SK-N-SH (cell line): Measurements from ENCODE around the gene SYT13. TPM values are rescaled to one million over a fixed set of nuclear protein-coding genes. Genes with fewer than 3 reads are reported as not detected.

Experiments
- CTCF ChIA-PET: fragments of 300-600, 350-600 bp; formaldehyde crosslinking; extraction: SDS; loops from one replicate; lab custom pipeline; 2021; lab: Yijun Ruan, JAX
- POLR2A ChIA-PET: fragments of 350-600 bp; sonication (Branson Sonifier 250); formaldehyde crosslinking; extraction: SDS; loops from one replicate; lab custom pipeline; 2020; ENCODE audit warnings: antibody characterized with exemption, inconsistent platforms; lab: Yijun Ruan, JAX
- DNase-seq: peaks from one replicate; pipeline ENCODE4 v3.0.0; 2012
- H2AFZ ChIP-seq: fragments of 200-600 bp; sonication (generic); 2 replicates; pipeline ENCODE4 v1.8.1; 2016; ENCODE audit warnings: antibody characterized with exemption, mild to moderate bottlenecking, low read depth
- H3F3A ChIP-seq: fragments of 200-600 bp; sonication (generic); replicated peaks from 2 replicates; pipeline ENCODE3; 2016; ENCODE audit warnings: antibody characterized with exemption, mild to moderate bottlenecking; ENCODE audit not compliant: insufficient read depth
- H3K27ac ChIP-seq, 2 experiments: fragments of 200-500 bp in 1 of 2; fragments of 200-600 bp in 1 of 2; sonication (Bioruptor generic) in 1 of 2; sonication (generic), shearing (Covaris generic) in 1 of 2; 2 replicates each; pipeline versions ENCODE4 v1.5.1 to v1.6.1; 2014 to 2016; ENCODE audit warnings: low read depth in 2 of 2, inconsistent platforms in 1 of 2, low read length in 1 of 2, mild to moderate bottlenecking in 1 of 2, mixed read lengths in 1 of 2
- H3K27me3 ChIP-seq: fragments of 200-600 bp; sonication (generic), shearing (Covaris generic); 2 replicates; pipeline ENCODE4 v1.6.1; 2016; ENCODE audit warnings: mixed run types; ENCODE audit not compliant: insufficient read depth
- H3K36me3 ChIP-seq, 2 experiments: fragments of 200-500 bp in 1 of 2; fragments of 200-600 bp in 1 of 2; sonication (Bioruptor generic) in 1 of 2; sonication (generic) in 1 of 2; replicated peaks in 1 of 2; 2 replicates each; pipeline versions ENCODE3 to v1.5.1; 2014 to 2016; ENCODE audit warnings: low read length in 1 of 2, mild to moderate bottlenecking in 1 of 2; ENCODE audit not compliant: insufficient read depth in 2 of 2, control insufficient read depth in 1 of 2
- H3K4me1 ChIP-seq, 2 experiments: fragments of 200-500 bp in 1 of 2; fragments of 200-600 bp in 1 of 2; sonication (Bioruptor generic) in 1 of 2; sonication (generic), shearing (Covaris generic) in 1 of 2; 2 replicates each; pipeline versions ENCODE4 v1.5.1 to v1.6.1; 2014 to 2016; ENCODE audit warnings: low read depth in 1 of 2, low read length in 1 of 2, mixed run types in 1 of 2; ENCODE audit not compliant: insufficient read depth in 2 of 2, control insufficient read depth in 1 of 2
- H3K4me2 ChIP-seq: fragments of 200-600 bp; sonication (generic), shearing (Covaris generic); 2 replicates; pipeline ENCODE4 v1.6.1; 2017; ENCODE audit warnings: mixed run types
- H3K4me3 ChIP-seq, 2 experiments: fragments of 200-500 bp in 1 of 2; fragments of 200-600 bp in 1 of 2; sonication (Bioruptor generic) in 1 of 2; sonication (generic), shearing (Covaris generic) in 1 of 2; 2 replicates each; pipeline versions ENCODE4 v1.5.1 to v1.8.1; 2014 to 2016; ENCODE audit warnings: low read depth in 2 of 2, inconsistent platforms in 1 of 2, low read length in 1 of 2, mild to moderate bottlenecking in 1 of 2, mixed read lengths in 1 of 2, moderate library complexity in 1 of 2
- H3K79me2 ChIP-seq: fragments of 200-600 bp; sonication (generic); 2 replicates; pipeline ENCODE4 v1.8.1; 2017; ENCODE audit warnings: mild to moderate bottlenecking; ENCODE audit not compliant: insufficient read depth
- H3K9ac ChIP-seq: fragments of 200-600 bp; sonication (generic); 2 replicates; pipeline ENCODE4 v1.6.1; 2017; ENCODE audit warnings: mixed run types
- H3K9me2 ChIP-seq: fragments of 200-600 bp; sonication (generic); 2 replicates; pipeline ENCODE4 v1.6.1; 2017; ENCODE audit warnings: mixed run types
- H3K9me3 ChIP-seq: fragments of 200-600 bp; sonication (generic); 2 replicates; pipeline ENCODE4 v1.6.1; 2017; ENCODE audit warnings: mixed run types, mild to moderate bottlenecking, moderate library complexity
- H4K20me1 ChIP-seq: fragments of 200-600 bp; sonication (generic); 2 replicates; pipeline ENCODE4 v1.6.1; 2017; ENCODE audit warnings: mild to moderate bottlenecking, mixed run types; ENCODE audit not compliant: insufficient read depth
- EP300 ChIP-seq, 2 experiments: IDR thresholded peaks; 2 replicates each; pipeline versions ENCODE4 v1.4.0 to v1.6.1; 2012; ENCODE audit warnings: borderline replicate concordance in 1 of 2, low read depth in 1 of 2, low read length in 1 of 2
- EZH2phosphoT487 ChIP-seq: fragments of 200-600 bp; sonication (generic); IDR thresholded peaks from 2 replicates; pipeline ENCODE4 v1.6.1; 2017; ENCODE audit warnings: low read depth, mixed run types, mild to moderate bottlenecking, antibody characterized with exemption, moderate library complexity, borderline replicate concordance
- FOXJ3 ChIP-seq: sonication (generic); formaldehyde crosslinking; IDR thresholded peaks from 2 replicates; pipeline ENCODE4 v1.5.1; 2020; ENCODE audit warnings: mild to moderate bottlenecking, missing genetic modification reagents
- FOXM1 ChIP-seq: IDR thresholded peaks from 2 replicates; pipeline ENCODE4 v1.4.0; 2012; ENCODE audit warnings: low read depth, mild to moderate bottlenecking
- GABPA ChIP-seq: IDR thresholded peaks from 2 replicates; pipeline ENCODE4 v1.4.0; 2012; ENCODE audit warnings: low read depth, mild to moderate bottlenecking
- GATA2 ChIP-seq: sonication (generic); formaldehyde crosslinking; IDR thresholded peaks from 2 replicates; pipeline ENCODE4 v1.5.0; 2020; ENCODE audit warnings: mild to moderate bottlenecking, missing genetic modification reagents
- JUND ChIP-seq: IDR thresholded peaks from 2 replicates; pipeline ENCODE4 v1.4.0; 2012
- MAX ChIP-seq: IDR thresholded peaks from 2 replicates; pipeline ENCODE4 v1.4.0; 2012; ENCODE audit warnings: low read depth
- MEF2A ChIP-seq: IDR thresholded peaks from 2 replicates; pipeline ENCODE4 v1.4.0; 2012; ENCODE audit warnings: low read depth, borderline replicate concordance
- NRF1 ChIP-seq: IDR thresholded peaks from 2 replicates; pipeline ENCODE4 v1.6.1; 2012; ENCODE audit warnings: low read depth, mild to moderate bottlenecking, low read length
- POLR2AphosphoS5 ChIP-seq: IDR thresholded peaks from 2 replicates; pipeline ENCODE4 v1.6.1; 2012; ENCODE audit warnings: low read depth, low read length
- REST ChIP-seq: IDR thresholded peaks from 2 replicates; pipeline ENCODE4 v1.6.1; 2012; ENCODE audit warnings: mild to moderate bottlenecking, low read depth, low read length, moderate library complexity
- SIN3A ChIP-seq: IDR thresholded peaks from 2 replicates; pipeline ENCODE4 v1.6.1; 2012; ENCODE audit warnings: low read depth, mild to moderate bottlenecking, low read length, moderate library complexity, borderline replicate concordance
- SMC3 ChIP-seq: IDR thresholded peaks from 2 replicates; pipeline ENCODE4 v1.6.1; 2012; ENCODE audit warnings: low read depth, low read length, improper control_type of control experiment
- USF1 ChIP-seq: IDR thresholded peaks from 2 replicates; pipeline ENCODE4 v1.4.0; 2012; ENCODE audit warnings: low read depth, borderline replicate concordance
- USF2 ChIP-seq: fragments of 150-350 bp; IDR thresholded peaks from 2 replicates; pipeline ENCODE4 v1.6.1; 2017; ENCODE audit warnings: antibody characterized with exemption, low read length, low read depth, borderline replicate concordance
- YY1 ChIP-seq: IDR thresholded peaks from 2 replicates; pipeline ENCODE4 v1.4.0; 2012; ENCODE audit warnings: low read depth, mild to moderate bottlenecking
- WGBS: methylation state at CpG from one replicate; pipeline ENCODE4 v1.1.6; 2017; ENCODE audit warnings: low lambda C conversion rate; 5-methylcytosine and 5-hydroxymethylcytosine counted together
- polyA plus RNA-seq, 3 experiments: library from polyadenylated mRNA; depleted of rRNA; stranded (reverse); fragments of >200 nt; gene quantifications; 2 replicates each; pipeline ENCODE4 v1.2.3, GENCODE V29; 2012
- TF ChIP-seq, protein P1 (sequence below): IDR thresholded peaks from 2 replicates; pipeline ENCODE4 v1.4.0; 2012; ENCODE audit warnings: low read depth, borderline replicate concordance

Gene SYT13
- polyA plus RNA-seq, 1 of the 3 experiments (the other 2 are of a cell fraction) = not detected

DNA sequence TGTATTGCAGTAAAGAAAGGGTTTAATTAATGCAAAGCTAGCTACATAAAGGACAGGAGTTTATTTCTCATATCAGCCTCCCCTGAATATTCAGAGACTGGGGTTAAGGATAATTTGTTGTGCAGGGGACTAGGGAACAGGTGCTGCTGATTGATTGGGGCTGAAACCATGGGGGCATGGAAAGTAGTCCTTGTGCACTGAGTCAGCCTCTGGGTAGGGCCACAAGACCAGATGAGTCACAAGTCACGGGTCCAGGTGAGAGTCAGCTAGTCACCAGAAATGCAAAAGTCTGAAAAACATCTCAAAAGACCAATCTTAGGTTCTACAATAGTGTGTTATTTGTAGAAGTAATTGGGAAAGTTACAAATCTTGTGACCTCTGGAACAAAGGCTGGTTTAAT is 32.9 kb upstream of the SYT13 start:
- 23% methylated on average over 1 of the region's 1 CpG for WGBS
- H4K20me1 ChIP-seq = no peaks in the 10 kb centered on the region
- no peak for DNase-seq
- H3K4me3 ChIP-seq = no peak overlapping the region
- no peak overlapping the region for H2AFZ ChIP-seq
- H3K4me2 ChIP-seq = no peak overlapping the region
- H3K4me1 ChIP-seq = no peaks in the 10 kb centered on the region
- no peak overlapping the region for H3K27ac ChIP-seq
- no peaks in the 10 kb centered on the region for H3K36me3 ChIP-seq
- H3K9me2 ChIP-seq = no peaks in the 10 kb centered on the region
- ChIA-PET POLR2A (no interaction called here), CTCF (interaction anchor here (1.0 to 3.3 kb wide), 3 partner anchors 25 to 213 kb away, joined by 4 to 9 read pairs (median 4); no protein-coding TSS in a partner anchor)
- no peaks in the 10 kb centered on the region for H3K9me3 ChIP-seq
- no peak overlapping the region for H3K9ac ChIP-seq
- TF ChIP-seq USF2 (no peak), GATA2 (CRISPR knock-in tag) (no peak), JUND (no peak), SIN3A (no peak), MAX (no peak), EZH2phosphoT487 (no peak), POLR2AphosphoS5 (no peak), GABPA (no peak), MEF2A (no peak), NRF1 (no peak), YY1 (no peak), FOXJ3 (no peak), USF1 (no peak), FOXM1 (no peak), REST (no peak), EP300 (IDR thresholded peaks at IDR 0.05; ENCODE audit: borderline replicate concordance in 1 of 2, low read depth in 1 of 2, low read length in 1 of 2) (no peak), SMC3 (no peak)
- TF ChIP-seq, protein P1, sequence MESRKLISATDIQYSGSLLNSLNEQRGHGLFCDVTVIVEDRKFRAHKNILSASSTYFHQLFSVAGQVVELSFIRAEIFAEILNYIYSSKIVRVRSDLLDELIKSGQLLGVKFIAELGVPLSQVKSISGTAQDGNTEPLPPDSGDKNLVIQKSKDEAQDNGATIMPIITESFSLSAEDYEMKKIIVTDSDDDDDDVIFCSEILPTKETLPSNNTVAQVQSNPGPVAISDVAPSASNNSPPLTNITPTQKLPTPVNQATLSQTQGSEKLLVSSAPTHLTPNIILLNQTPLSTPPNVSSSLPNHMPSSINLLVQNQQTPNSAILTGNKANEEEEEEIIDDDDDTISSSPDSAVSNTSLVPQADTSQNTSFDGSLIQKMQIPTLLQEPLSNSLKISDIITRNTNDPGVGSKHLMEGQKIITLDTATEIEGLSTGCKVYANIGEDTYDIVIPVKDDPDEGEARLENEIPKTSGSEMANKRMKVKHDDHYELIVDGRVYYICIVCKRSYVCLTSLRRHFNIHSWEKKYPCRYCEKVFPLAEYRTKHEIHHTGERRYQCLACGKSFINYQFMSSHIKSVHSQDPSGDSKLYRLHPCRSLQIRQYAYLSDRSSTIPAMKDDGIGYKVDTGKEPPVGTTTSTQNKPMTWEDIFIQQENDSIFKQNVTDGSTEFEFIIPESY = no peak
- TF ChIP-seq, all 33 proteins: peak for 0
- Histone ChIP-seq H3K79me2 (no peaks in the 10 kb centered on the region), H3F3A (no peaks in the 10 kb centered on the region), H3K27me3 (peaks cover 19% of the 10 kb centered on the region; the same call in 1 of the 2 replicates)
